A549 (cell line): ENCODE measurements around the gene LIPF. TPM values are rescaled to one million over a fixed set of nuclear protein-coding genes. Genes with fewer than 3 reads are reported as not detected.

ENCODE experiments used
- ATAC-seq, 2 experiments: fragments of 200-7000 bp in 1 of 2; fragments of >200 bp in 1 of 2; cut with Nextera tagmentation in 1 of 2; cut with Tn5 transposase in 1 of 2; 3 replicates each; pipeline versions ENCODE4 v1.8.0 to v1.9.1; 2018 to 2020; ENCODE audit warnings: mild to moderate bottlenecking in 1 of 2, moderate library complexity in 1 of 2
- CTCF ChIA-PET: fragments of 300-600 bp; sonication (Branson Sonifier 250); formaldehyde crosslinking; extraction: SDS; loops from one replicate; lab custom pipeline; 2021; ENCODE audit warnings: antibody characterized with exemption, inconsistent platforms; lab: Yijun Ruan, JAX
- POLR2A ChIA-PET: fragments of 350-600 bp; formaldehyde crosslinking; extraction: SDS; loops from one replicate; lab custom pipeline; 2021; ENCODE audit warnings: antibody characterized with exemption, inconsistent platforms; lab: Yijun Ruan, JAX
- DNase-seq, 2 experiments: peaks; one replicate each; pipeline versions ENCODE4 v3.0.0 to v3.0.0-alpha.2; 2011 to 2016; ENCODE audit warnings: low read depth in 1 of 2, low spot score in 1 of 2
- FAIRE-seq: peaks from 2 replicates; lab custom pipeline; 2011; peaks lifted over from hg19 to GRCh38; lab: Jason Lieb, UNC
- H3K27ac ChIP-seq, 2 experiments: fragments of >200 bp; sonication (Bioruptor Twin); formaldehyde crosslinking; 3 replicates each; pipeline ENCODE4 v1.5.1; 2016 to 2017
- H3K4me1 ChIP-seq: fragments of >200 bp; sonication (Bioruptor Twin); formaldehyde crosslinking; 3 replicates; pipeline ENCODE4 v1.6.1; 2016
- H3K4me2 ChIP-seq: fragments of >200 bp; sonication (Bioruptor Twin); formaldehyde crosslinking; 3 replicates; pipeline ENCODE4 v1.6.1; 2016
- H3K4me3 ChIP-seq: fragments of >200 bp; sonication (Bioruptor Twin); formaldehyde crosslinking; 3 replicates; pipeline ENCODE4 v1.5.1; 2016
- H3K9me3 ChIP-seq: fragments of >200 bp; sonication (Bioruptor Twin); formaldehyde crosslinking; 3 replicates; pipeline ENCODE4 v1.6.1; 2016
- CBX2 ChIP-seq: fragments of 200-600 bp; sonication (generic); IDR thresholded peaks from 2 replicates; pipeline ENCODE4 v1.6.1; 2016; ENCODE audit warnings: low read depth, mild to moderate bottlenecking, borderline replicate concordance
- CHD4 ChIP-seq: fragments of 200-600 bp; sonication (generic); IDR thresholded peaks from 2 replicates; pipeline ENCODE4 v1.6.1; 2016; ENCODE audit warnings: antibody characterized with exemption, mild to moderate bottlenecking, borderline replicate concordance
- FOSL2 ChIP-seq, 2 experiments: fragments of 450-650 bp in 1 of 2; fragments of >200 bp in 1 of 2; sonication (Bioruptor Twin) in 1 of 2; formaldehyde crosslinking; IDR thresholded peaks; 2 replicates each; pipeline versions ENCODE4 v1.5.0 to v1.6.1; 2016 to 2020; ENCODE audit warnings: mild to moderate bottlenecking in 1 of 2, moderate library complexity in 1 of 2
- HOXA7 ChIP-seq: fragments of 250-450 bp; sonication (Bioruptor Pico); IDR thresholded peaks from 2 replicates; pipeline ENCODE4 v1.5.0; 2020; ENCODE audit warnings: mild to moderate bottlenecking, moderate library complexity
- HOXB13 ChIP-seq: fragments of 250-450 bp; sonication (Bioruptor Pico); IDR thresholded peaks from 2 replicates; pipeline ENCODE4 v1.5.0; 2020; ENCODE audit warnings: low read depth, mild to moderate bottlenecking, moderate library complexity
- HOXB5 ChIP-seq: fragments of 250-450 bp; sonication (Bioruptor Pico); IDR thresholded peaks from 2 replicates; pipeline ENCODE4 v1.5.0; 2020; ENCODE audit warnings: mild to moderate bottlenecking, moderate library complexity
- RCOR1 ChIP-seq: fragments of 150-350 bp; IDR thresholded peaks from 2 replicates; pipeline ENCODE4 v1.6.1; 2014; ENCODE audit warnings: antibody characterized with exemption, low read length, low read depth
- SREBF2 ChIP-seq: fragments of 450-650 bp; IDR thresholded peaks from 2 replicates; pipeline ENCODE4 v1.6.1; 2014; ENCODE audit warnings: mild to moderate bottlenecking, moderate library complexity
- ZC3H11A ChIP-seq: fragments of 450-650 bp; IDR thresholded peaks from 2 replicates; pipeline ENCODE4 v1.6.1; 2014; ENCODE audit warnings: antibody characterized with exemption, mild to moderate bottlenecking
- WGBS: methylation state at CpG from one replicate; pipeline ENCODE4 v1.1.6; 2017; ENCODE audit errors: missing lambda C conversion rate; 5-methylcytosine and 5-hydroxymethylcytosine counted together
- polyA plus RNA-seq, 4 experiments: library from polyadenylated mRNA; depleted of rRNA in 3 of 4; stranded (reverse); fragments of >200 nt; fragmentation: RNase III in 1 of 4; extraction: RNeasy Plus Mini Kit Qiagen cat#74134 plus additional on column Dnase treatment in 1 of 4; gene quantifications; 2 replicates in 3 of 4; 3 replicates in 1 of 4; pipeline ENCODE4 v1.2.3, GENCODE V29; 2011 to 2017
- TF ChIP-seq, protein P1 (sequence below): fragments of 250-450 bp; sonication (Bioruptor Pico); IDR thresholded peaks from 2 replicates; pipeline ENCODE4 v1.5.0; 2020; ENCODE audit warnings: low read depth, mild to moderate bottlenecking, moderate library complexity
- TF ChIP-seq, protein P2 (sequence below): IDR thresholded peaks from 2 replicates; pipeline ENCODE4 v1.6.1; 2012
- TF ChIP-seq, protein P3 (sequence below): fragments of 450-650 bp; IDR thresholded peaks from 2 replicates; pipeline ENCODE4 v1.6.1; 2014; ENCODE audit warnings: antibody characterized with exemption
- TF ChIP-seq, protein P4 (sequence below): fragments of 200-600 bp; sonication (generic); IDR thresholded peaks from 2 replicates; pipeline ENCODE4 v1.6.1; 2016; ENCODE audit warnings: antibody characterized with exemption, mild to moderate bottlenecking, moderate library complexity
- TF ChIP-seq, protein P5 (sequence below): fragments of 250-450 bp; sonication (Bioruptor Pico); IDR thresholded peaks from 2 replicates; pipeline ENCODE4 v1.5.0; 2021; ENCODE audit warnings: mild to moderate bottlenecking, moderate library complexity, borderline replicate concordance

Gene LIPF
- polyA plus RNA-seq, 2 of the 4 experiments (the other 2 are of a cell fraction) = not detected

DNA sequence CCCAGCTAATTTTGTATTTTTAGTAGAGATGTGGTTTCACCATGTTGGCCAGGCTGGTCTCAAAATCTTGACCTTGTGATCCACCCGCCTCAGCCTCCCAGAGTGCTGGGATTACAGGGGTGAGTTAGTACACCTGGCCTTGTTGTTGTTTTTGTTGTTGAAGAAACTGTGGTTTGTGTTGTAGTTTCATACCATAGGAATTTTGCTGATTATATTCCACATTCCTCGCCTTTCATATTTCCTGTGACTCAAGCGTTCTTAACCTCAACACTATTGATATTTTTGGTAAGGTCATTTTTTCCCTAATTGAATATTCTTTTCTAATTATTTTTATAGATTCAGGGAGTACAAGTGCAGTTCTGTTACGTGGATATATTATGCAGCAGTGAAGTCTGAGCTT, 16.7 kb downstream of the LIPF start:
- H3K4me1 ChIP-seq = peaks cover 7% of the 10 kb centered on the region; the same call in 1 of the 3 replicates
- FAIRE-seq (no peak), ATAC-seq (no peak), DNase-seq (no peak)
- H3K4me3 ChIP-seq = no peak overlapping the region
- no peak overlapping the region for H3K4me2 ChIP-seq
- no peaks in the 10 kb centered on the region for H3K9me3 ChIP-seq
- no peak for TF ChIP-seq HOXB13 (CRISPR knock-in tag)
- no peak for TF ChIP-seq SREBF2
- TF ChIP-seq, protein P1, sequence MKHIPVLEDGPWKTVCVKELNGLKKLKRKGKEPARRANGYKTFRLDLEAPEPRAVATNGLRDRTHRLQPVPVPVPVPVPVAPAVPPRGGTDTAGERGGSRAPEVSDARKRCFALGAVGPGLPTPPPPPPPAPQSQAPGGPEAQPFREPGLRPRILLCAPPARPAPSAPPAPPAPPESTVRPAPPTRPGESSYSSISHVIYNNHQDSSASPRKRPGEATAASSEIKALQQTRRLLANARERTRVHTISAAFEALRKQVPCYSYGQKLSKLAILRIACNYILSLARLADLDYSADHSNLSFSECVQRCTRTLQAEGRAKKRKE (CRISPR knock-in tag) = no peak
- TF ChIP-seq, protein P2, sequence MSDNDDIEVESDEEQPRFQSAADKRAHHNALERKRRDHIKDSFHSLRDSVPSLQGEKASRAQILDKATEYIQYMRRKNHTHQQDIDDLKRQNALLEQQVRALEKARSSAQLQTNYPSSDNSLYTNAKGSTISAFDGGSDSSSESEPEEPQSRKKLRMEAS = no peak
- TF ChIP-seq, protein P3, sequence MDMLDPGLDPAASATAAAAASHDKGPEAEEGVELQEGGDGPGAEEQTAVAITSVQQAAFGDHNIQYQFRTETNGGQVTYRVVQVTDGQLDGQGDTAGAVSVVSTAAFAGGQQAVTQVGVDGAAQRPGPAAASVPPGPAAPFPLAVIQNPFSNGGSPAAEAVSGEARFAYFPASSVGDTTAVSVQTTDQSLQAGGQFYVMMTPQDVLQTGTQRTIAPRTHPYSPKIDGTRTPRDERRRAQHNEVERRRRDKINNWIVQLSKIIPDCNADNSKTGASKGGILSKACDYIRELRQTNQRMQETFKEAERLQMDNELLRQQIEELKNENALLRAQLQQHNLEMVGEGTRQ = no peak
- no peak for TF ChIP-seq CBX2
- TF ChIP-seq, protein P4, sequence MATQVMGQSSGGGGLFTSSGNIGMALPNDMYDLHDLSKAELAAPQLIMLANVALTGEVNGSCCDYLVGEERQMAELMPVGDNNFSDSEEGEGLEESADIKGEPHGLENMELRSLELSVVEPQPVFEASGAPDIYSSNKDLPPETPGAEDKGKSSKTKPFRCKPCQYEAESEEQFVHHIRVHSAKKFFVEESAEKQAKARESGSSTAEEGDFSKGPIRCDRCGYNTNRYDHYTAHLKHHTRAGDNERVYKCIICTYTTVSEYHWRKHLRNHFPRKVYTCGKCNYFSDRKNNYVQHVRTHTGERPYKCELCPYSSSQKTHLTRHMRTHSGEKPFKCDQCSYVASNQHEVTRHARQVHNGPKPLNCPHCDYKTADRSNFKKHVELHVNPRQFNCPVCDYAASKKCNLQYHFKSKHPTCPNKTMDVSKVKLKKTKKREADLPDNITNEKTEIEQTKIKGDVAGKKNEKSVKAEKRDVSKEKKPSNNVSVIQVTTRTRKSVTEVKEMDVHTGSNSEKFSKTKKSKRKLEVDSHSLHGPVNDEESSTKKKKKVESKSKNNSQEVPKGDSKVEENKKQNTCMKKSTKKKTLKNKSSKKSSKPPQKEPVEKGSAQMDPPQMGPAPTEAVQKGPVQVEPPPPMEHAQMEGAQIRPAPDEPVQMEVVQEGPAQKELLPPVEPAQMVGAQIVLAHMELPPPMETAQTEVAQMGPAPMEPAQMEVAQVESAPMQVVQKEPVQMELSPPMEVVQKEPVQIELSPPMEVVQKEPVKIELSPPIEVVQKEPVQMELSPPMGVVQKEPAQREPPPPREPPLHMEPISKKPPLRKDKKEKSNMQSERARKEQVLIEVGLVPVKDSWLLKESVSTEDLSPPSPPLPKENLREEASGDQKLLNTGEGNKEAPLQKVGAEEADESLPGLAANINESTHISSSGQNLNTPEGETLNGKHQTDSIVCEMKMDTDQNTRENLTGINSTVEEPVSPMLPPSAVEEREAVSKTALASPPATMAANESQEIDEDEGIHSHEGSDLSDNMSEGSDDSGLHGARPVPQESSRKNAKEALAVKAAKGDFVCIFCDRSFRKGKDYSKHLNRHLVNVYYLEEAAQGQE = no peak
- TF ChIP-seq CHD4 = no peak
- TF ChIP-seq, protein P5, sequence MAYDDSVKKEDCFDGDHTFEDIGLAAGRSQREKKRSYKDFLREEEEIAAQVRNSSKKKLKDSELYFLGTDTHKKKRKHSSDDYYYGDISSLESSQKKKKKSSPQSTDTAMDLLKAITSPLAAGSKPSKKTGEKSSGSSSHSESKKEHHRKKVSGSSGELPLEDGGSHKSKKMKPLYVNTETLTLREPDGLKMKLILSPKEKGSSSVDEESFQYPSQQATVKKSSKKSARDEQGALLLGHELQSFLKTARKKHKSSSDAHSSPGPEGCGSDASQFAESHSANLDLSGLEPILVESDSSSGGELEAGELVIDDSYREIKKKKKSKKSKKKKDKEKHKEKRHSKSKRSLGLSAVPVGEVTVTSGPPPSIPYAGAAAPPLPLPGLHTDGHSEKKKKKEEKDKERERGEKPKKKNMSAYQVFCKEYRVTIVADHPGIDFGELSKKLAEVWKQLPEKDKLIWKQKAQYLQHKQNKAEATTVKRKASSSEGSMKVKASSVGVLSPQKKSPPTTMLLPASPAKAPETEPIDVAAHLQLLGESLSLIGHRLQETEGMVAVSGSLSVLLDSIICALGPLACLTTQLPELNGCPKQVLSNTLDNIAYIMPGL (CRISPR knock-in tag) = no peak
- no peak for TF ChIP-seq RCOR1
- TF ChIP-seq ZC3H11A = no peak
- no peak for TF ChIP-seq HOXA7 (CRISPR knock-in tag)
- ChIA-PET CTCF (no interaction called here), POLR2A (no interaction called here)
- 85% methylated on average over 4 of the region's 4 CpGs for WGBS
- H3K27ac ChIP-seq = no peak overlapping the region

DNA sequence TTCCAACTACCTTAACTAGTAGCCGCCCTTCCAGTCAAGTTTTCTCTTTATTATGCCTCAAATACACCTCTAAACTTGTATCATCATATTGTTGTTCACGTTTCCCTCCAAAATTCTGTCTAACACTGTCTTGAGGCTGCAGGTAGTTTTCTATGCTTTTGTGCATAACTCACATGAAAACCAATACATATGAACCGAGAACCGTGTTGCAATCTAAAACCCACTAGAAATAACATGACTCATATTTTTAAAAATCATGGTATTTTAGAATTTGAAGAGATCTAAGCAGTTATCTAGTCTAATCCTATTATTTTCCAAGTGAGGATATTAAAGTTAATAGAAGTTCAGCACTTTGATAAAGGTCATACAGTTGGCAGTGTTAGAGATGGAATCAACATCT, 18.2 kb downstream of the LIPF start:
- H3K9me3 ChIP-seq = no peaks in the 10 kb centered on the region
- peaks cover 8% of the 10 kb centered on the region; the same call in 1 of the 3 replicates for H3K4me1 ChIP-seq
- H3K27ac ChIP-seq = no peak overlapping the region
- ChIA-PET CTCF (interaction anchor here (0.6 to 2.9 kb wide), 2 partner anchors 45 to 128 kb away, joined by 3 to 9 read pairs; no protein-coding TSS in a partner anchor), POLR2A (interaction anchor here (1.0 kb wide), 1 partner anchor 99 kb away, joined by 4 read pairs; the partner anchor contains the start of gene RNLS)
- 54% methylated on average over 4 of the region's 4 CpGs for WGBS
- FAIRE-seq = no peak
- no peak overlapping the region for H3K4me2 ChIP-seq
- H3K4me3 ChIP-seq = no peak overlapping the region
- no peak for TF ChIP-seq FOSL2 (IDR thresholded peaks at IDR 0.05)
- 0 out of 2 replicates have a peak, but pooled peaks have one; percentile 11 for TF ChIP-seq FOSL2 (CRISPR knock-in tag; IDR thresholded peaks at IDR 0.05)
- TF ChIP-seq HOXB5 (CRISPR knock-in tag) = no peak
- DNase-seq = no peak
- no peak for ATAC-seq
